HTR-8/SVneo (cell line): ENCODE measurements around the gene SPEM3.

Experiments used
- DNase-seq: peaks from one replicate; pipeline ENCODE4 v3.0.0; 2011; ENCODE audit warnings: low spot score, mixed read lengths; ENCODE audit not compliant: insufficient read length
- FAIRE-seq: peaks from 2 replicates; lab custom pipeline; 2011; peaks lifted over from hg19 to GRCh38; lab: Jason Lieb, UNC

SPEM3 gene

DNA sequence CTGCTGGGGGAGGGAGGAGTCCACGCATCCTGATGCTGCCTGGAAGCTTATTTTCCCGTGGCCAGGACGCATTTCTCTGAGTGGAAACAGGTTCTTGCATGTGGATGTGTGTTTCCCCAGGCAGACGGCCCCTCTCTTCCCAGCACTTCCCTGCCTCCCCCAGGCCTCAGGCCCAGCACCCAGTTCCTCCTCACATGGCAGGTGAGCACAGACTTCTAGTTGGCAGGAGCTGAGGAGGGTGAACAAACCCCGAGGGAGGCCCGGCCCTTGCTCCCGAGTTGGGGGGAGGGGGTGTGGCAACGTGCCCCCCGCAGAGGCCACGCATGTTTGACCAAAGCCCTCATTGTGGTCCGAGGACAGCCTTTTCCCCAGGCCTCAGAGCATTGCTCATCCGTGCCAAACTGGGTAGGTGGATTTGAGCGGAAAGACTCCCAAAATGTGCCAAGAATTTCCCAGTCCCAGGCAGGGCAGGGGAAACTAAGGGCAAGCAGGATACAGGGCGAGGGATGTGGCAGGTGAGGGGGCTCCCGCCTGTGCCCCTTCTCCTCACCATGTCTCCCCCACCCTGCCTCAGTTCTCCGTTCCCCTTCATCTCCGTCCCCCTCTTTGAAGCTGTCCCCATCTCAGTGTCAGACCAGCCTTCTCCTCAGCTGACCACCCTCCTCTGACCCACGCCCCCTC is 10.0 kb upstream of the SPEM3 start:
- FAIRE-seq = no peak
- no peak for DNase-seq

- no peak for FAIRE-seq
- no peak for DNase-seq
Measured at GRCh38 chr17:7419819-7420610, 8.6 kb upstream of the SPEM3 start, which contains the start of gene SPEM1. Gene SPEM1 (plus strand): TSS chr17:7420324. CDS start chr17:7420385, 61 bp downstream.

DNA sequence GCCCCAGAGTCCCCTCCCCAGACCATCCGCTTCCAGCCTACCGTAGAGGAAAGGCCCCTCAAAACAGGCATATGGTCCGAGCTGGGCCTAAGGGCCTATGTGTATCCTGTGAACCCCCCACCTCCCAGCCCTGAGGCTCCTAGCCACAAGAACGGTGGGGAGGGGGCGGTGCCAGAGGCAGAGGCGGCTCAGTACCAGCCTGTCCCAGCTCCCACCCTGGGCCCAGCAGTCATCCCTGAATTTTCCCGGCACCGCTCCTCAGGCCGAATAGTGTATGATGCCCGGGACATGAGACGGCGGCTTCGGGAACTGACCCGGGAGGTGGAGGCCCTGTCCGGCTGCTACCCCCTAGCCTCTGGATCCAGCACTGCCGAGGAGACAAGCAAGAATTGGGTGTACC is 7.5 kb upstream of the SPEM3 start:
- DNase-seq (no peak), FAIRE-seq (no peak)

DNA sequence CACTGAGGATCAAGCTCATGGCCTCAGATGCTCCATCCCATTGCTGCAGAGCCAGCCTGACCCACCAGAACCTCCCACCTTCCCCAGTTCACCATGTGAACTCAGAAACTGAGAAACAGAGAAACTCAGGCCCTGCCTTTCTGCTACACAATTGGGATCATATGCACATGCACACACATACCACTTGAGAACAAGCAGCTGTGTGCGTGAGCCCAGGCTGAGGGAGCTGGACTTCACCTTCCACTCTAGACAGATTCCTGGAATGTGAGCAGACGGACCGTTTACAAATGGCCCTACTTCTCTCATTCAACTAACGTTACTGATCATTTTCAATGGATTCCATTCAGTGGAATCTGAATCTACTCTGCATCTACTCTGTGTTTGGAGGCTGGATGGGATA is 5.0 kb upstream of the SPEM3 start:
- FAIRE-seq (peak; percentile 38), DNase-seq (no peak)

DNA sequence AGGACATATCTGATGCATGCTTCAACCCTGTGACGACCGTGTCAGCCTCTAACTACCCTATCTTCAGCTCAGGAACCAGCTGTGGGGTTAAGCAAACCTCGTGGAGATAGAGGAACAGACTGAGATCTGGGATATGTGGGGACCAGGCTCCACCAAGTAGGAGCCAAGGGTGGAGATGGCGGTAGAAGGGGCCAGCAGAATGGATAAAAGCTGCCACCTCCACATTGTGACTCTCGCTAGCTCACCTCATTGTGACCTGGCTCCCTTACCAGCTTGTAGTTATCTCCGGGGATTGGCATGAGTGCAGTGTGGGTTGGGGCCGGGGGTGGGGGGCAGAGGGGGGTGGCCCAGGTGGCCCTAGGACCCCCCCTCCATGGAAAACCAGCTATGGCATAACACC is 3.3 kb upstream of the SPEM3 start, which contains the start of gene SPEM2:
Gene SPEM2, plus strand, starts transcription at position 301 of the 400 bp plus-strand sequence. Its CDS starts 73 bp downstream, at position 374.
- DNase-seq (no peak), FAIRE-seq (no peak)

DNA sequence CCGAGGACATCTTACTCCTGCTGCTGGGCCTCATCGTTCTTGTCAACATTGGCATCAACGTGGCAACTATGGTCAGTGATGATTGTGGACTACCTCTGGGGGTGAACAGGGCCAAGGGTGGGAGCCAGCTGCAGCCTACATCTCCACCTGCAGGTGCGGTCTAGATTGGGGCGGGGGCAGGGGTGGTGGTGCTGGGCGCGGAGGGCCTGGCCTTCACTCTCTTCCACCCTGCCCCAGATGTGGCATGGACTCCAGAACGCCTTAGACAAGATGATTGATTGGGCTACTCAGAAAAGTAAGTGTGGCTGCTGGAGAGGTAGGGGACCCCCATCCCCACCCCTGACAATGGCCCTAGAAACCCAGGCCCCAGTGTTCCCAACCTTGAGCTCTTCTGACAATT is 2.9 kb upstream of the SPEM3 start:
- DNase-seq = no peak
- no peak for FAIRE-seq

- FAIRE-seq (no peak), DNase-seq (no peak)
Measured at GRCh38 chr17:7426203-7426863, 2.3 kb upstream of the SPEM3 start.

DNA sequence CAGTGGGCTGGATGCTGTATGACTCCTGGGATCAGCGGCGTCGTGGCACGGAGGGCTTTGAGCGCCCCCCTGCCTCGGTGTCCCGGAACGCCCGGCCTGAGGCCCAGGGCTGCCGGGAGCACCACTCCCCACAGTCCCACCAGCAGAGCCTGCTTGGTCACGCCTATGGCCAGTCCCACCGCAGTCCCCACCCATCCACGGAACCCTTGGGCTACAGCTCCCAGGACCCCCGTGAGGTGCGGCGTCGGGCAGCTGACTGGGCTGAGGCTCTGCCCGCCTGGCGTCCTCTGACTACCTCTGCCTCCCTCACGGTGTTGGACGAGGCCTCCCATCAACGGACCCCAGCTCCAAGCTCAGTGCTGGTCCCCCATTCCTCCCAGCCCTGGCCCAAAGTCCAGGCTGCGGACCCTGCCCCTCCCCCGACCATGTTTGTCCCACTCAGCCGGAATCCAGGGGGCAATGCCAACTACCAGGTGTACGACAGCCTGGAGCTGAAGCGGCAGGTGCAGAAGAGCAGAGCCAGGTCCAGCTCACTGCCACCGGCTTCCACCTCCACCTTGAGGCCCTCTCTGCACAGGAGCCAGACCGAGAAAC is 1.7 kb upstream of the SPEM3 start:
- no peak for FAIRE-seq

DNA sequence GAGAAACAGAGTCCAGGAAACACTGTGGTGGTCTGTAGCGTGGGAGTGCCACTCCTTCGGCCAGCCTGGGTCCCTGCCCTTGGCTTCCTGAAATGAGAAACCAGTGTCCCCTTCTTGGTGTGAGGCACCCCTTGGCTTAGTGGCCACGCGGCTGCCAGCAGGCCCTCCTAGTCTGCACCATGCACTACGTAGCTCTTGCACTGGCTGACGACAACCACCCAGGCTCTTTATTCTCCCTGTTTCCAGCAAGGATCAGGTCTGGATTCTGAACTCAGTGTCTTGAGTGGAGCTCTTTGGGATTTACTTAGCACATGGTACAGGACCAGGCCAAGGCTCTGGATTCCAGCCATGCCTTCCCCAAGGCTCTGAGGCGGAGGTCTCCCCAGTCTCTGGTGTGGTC is 1.1 kb upstream of the SPEM3 start:
- no peak for FAIRE-seq
- DNase-seq = no peak

More for the DNA sequence above, 1.7 kb upstream of the SPEM3 start:
- DNase-seq = no peak

DNA sequence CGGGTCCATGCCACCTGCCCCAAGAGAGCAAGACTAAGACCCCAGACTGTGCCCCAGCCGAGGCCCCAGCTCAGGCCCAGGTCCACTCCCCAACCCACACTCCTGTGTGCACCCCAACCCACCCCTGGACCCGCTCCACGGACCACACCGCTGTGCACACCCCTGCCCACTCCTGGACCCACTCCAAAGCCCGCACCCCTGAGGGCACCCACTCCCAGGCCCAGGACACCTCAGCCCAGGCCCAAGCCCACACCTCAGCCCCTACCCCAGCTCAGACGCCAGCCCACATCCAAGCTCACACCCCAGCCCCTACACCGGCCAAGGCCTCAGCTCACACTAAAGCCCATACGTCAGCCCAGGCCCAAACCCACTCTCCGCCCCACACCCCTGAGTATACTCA is 1.1 kb downstream of the SPEM3 start:
- no peak for DNase-seq
- no peak for FAIRE-seq

- FAIRE-seq (no peak), DNase-seq (no peak)
Measured at GRCh38 chr17:7431231-7431630, 2.6 kb downstream of the SPEM3 start.

DNA sequence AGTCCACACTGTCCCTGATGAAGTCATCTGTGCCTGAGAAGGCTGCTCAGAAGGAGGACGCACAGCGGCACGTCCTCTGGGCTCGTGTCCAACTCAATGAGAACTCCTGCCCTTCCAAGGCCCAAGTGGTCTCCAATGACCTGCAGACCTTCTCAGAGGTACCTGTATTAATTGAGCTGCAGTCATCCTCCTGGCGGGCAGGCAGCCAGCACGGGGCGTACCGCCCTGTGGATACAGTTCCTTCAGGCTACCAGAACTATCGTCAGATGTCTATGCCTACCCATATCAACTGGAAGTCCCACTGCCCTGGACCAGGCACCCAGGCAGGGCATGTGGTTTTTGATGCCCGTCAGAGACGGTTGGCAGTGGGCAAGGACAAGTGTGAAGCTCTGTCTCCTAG is 3.6 kb downstream of the SPEM3 start:
- DNase-seq (no peak), FAIRE-seq (no peak)

DNA sequence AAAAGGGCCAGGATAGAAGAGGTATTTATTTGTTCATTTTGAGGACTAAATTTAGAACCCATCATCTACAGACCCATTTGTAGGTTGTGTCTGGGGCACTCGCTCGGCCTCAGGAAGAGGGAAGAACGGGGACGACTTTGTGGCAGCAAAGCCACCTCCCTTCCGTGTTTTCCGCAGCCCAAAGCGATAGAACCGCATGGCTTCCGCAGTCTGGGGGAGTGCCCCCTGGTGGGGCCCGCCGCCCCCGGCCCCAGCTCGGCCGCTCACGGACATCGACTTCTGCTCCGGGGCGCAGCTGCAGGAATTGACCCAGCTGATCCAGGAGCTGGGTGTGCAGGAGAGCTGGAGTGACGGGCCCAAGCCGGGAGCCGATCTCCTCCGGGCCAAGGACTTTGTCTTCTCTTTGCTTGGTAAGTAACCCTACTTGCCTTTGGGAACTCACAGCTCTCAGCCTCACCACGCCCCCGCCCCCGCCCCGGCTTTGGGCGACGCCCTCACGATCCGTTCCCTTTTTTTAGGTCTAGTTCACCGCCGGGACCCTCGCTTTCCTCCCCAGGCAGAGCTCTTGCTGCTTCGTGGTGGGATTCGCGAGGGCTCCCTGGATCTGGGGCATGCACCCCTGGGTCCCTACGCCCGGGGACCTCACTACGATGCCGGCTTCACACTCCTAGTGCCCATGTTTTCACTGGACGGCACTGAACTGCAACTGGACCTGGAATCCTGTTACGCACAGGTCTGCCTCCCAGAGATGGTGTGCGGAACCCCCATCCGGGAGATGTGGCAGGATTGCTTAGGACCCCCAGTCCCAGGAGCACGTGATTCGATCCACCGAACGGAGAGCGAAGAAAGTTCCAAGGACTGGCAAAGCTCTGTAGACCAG is 7.3 kb downstream of the SPEM3 start:
- FAIRE-seq = no peak
- DNase-seq = no peak

DNA sequence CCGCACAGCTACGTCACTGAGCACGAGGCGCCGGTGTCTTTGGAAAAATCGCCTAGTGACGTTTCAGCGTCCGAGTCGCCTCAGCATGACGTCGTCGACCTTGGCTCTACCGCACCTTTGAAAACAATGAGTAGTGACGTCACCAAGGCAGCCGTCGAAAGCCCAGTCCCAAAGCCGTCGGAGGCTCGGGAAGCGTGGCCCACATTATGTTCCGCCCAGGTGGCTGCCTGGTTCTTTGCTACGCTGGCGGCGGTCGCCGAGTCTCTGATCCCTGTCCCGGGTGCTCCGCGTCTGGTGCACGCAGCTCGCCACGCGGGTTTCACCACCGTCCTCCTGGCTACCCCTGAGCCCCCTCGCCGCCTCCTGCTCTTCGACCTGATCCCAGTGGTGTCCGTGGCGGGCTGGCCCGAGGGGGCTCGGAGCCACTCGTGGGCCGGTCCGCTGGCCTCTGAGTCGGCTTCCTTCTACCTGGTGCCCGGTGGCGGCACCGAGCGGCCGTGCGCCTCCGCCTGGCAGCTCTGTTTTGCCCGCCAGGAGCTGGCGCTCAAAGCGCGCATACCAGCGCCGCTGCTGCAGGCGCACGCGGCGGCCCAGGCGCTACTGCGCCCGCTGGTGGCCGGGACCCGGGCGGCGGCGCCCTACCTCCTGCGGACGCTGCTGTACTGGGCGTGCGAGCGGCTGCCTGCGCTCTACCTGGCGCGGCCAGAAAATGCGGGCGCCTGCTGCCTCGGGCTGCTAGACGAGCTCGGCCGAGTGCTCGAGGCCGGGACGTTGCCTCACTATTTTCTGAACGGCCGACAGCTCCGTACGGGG is 8.1 kb downstream of the SPEM3 start:
- peak; percentile 73 for FAIRE-seq
- peak; percentile 76 for DNase-seq

- no peak for FAIRE-seq
- DNase-seq = no peak
Measured at GRCh38 chr17:7437369-7437863, 8.8 kb downstream of the SPEM3 start.

DNA sequence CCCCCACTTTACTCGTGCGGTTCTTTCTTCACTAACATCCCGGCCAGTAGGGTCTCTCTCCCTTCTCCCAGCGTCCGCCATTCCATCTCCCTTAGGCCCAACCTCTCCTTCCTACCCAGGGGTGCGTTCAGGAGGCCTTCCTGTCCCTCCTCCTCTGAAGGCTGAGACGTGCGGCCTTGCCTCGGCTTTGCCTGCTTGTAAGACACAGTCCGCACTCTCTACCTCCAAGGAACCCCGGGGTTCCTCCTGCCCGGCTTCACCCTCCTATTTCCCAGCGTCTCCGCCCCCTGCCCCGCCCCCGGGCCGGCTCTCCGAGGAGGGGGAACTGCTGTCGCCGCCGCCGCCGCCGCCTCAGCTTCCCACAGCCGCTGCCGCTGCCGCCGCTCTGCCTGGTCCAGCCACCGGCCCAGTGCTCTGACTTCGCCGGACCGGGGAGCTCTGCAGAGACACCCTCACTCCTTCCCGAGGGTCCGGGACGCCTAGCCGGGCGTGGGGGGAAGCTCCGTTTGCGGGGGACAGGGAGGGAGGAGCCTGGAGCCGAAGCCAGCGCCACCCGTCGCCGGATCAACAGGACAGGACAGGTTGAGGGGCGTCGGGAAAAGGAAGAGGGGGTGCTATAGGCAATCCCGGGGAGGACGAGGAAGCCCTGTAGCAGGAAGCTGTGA is 9.4 kb downstream of the SPEM3 start:
- no peak for DNase-seq

DNA sequence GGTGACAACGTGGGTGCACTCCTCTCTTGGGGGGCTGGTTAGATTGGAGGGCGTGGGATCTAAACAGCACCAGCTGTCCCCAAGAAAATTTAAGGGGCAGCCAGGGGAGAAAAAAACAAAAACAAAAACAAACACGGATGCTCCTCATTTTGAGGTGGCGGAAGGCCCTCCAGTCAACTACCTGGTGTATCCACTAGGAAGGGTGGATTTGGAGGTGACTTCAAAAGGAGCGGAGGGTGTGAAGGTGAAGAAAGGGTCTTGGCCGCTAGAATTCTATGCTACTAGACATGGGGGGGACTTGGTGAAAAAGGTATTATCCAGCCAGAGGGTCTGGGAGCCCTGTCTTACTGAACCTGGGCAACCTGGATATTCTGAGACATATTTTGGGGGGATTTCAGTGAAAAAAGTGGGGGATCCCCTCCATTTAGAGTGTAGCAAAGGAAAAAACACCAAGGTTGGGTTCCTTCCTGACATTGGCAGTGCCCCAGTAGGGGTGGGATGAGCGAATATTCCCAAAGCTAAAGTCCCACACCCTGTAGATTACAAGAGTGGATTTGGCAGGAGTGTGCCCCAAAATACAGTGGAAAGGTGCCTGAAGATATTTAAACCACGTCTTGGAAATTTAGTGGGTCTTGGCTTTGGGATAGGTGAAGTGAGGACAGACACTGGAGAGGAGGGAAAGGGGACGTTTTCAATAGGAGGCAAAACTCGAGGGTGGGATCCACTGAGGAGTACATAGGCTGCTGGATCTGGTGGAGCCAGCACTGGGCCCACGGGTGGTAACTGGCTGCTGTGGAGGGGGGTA is 10.2 kb downstream of the SPEM3 start:
- DNase-seq = no peak
- no peak for FAIRE-seq

More for the DNA sequence above, 9.4 kb downstream of the SPEM3 start:
- FAIRE-seq = no peak
